ENCODE measurements around the gene CHST6.

CHST6 gene

GRCh38 chr16:75494184-75494583, 1.1 kb downstream of the CHST6 start:
- no peak for TF ChIP-seq CTCF (IDR thresholded peaks at IDR 0.05; ENCODE audit: control insufficient read depth, insufficient read depth, low read depth, low read length, missing control alignments)
- H3K4me3 ChIP-seq (ENCODE audit: control insufficient read depth, low read depth, low read length), result no peak overlapping the region
- DNase-seq (ENCODE audit: low read depth), result no peak

DNA sequence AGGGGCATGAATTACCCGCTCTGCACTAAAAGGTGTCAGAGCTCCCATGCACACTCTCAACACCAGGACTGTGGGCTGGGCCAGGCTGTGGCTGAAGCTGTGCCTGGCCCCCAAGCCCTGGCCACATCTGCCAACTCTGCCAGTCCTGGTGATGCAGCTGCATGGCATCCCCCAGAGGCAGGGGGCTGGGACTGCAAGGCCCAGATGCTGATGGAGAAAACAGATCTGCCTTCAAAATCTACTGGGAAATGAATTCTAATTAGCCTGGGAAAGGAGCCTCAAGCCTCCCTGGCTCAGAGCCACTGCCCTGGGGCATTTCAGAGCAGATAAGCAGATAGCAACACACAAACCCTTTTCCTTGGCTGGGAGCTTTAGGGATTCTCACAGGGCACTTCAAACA, 3.4 kb downstream of the CHST6 start:
- no peak for DNase-seq (ENCODE audit: low read depth)
- H3K4me3 ChIP-seq (ENCODE audit: control insufficient read depth, low read depth, low read length), result no peak overlapping the region
- TF ChIP-seq CTCF (IDR thresholded peaks at IDR 0.05; ENCODE audit: control insufficient read depth, insufficient read depth, low read depth, low read length, missing control alignments), result peak; percentile 29

- no peak overlapping the region for H3K4me3 ChIP-seq (ENCODE audit: control insufficient read depth, low read depth, low read length)
- no peak for TF ChIP-seq CTCF (IDR thresholded peaks at IDR 0.05; ENCODE audit: control insufficient read depth, insufficient read depth, low read depth, low read length, missing control alignments)
- no peak for DNase-seq (ENCODE audit: low read depth)
These were observed 6.9 kb downstream of the CHST6 start for GRCh38 chr16:75488322-75488721.

DNA sequence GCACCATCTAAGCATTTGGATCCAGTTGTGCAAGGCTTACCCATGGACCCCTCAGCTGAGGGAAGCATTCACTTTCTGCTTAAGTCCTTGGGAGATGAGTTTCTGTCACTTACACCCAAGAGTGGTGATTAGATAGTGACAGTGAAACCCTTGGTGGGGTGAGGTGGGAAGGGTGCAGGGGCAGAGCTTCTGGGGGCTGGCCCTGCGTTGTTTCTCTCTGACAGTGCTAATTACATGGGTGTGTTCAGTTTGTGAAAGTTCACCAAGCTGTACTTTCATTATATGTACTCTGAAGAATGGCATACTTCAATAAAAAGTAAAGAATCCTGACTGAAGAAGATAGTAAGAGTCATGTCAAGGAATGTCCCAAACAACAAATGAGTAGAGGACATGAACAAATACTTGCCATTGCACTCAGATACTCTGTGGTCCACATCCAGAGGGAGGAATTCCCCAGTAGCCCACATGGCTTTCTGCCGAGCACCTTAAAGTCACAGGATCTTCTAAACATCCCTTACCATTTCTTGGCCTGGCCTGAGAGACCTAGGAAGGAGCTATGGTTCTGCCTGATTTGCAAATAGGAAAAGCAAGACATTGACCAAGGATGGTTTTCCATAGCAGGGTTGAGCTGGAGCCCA, 8.4 kb downstream of the CHST6 start:
- TF ChIP-seq CTCF (IDR thresholded peaks at IDR 0.05; ENCODE audit: control insufficient read depth, insufficient read depth, low read depth, low read length, missing control alignments), result no peak
- no peak overlapping the region for H3K4me3 ChIP-seq (ENCODE audit: control insufficient read depth, low read depth, low read length)
- no peak for DNase-seq (ENCODE audit: low read depth)

DNA sequence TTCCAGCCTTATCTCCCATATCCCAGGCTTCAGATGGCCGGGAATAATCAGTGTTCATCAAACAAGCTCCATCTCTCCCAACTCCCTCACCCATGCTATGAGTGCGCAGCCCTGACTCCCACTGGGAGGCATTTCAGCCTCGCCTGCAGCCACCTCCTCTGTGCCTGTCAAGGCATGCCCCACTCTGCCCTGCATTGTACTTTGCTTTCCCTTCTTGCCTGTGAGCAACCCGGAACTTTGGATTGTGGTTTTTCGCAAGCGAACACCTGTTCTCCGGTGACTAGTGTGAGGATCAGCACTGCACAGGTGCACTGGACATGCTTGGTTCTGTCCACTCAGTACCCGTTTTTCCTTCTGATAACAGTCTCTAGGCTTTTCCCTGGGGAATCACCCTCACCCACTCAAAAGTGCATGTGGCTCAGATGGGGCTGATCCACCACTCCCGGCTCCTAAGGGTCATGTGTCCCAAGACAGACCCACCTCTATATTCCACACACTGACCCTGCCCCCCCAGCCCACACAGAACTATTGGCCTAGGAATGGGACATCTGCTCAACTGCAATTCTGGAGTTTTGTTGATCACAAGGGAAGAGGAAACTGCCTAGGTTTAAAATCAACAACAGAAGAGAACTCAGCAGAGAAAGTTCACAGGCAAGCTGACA, 9.1 kb downstream of the CHST6 start:
- no peak for DNase-seq (ENCODE audit: low read depth)
- no peak for TF ChIP-seq CTCF (IDR thresholded peaks at IDR 0.05; ENCODE audit: control insufficient read depth, insufficient read depth, low read depth, low read length, missing control alignments)
- no peak overlapping the region for H3K4me3 ChIP-seq (ENCODE audit: control insufficient read depth, low read depth, low read length)

GRCh38 chr16:75485230-75486013, 9.8 kb downstream of the CHST6 start:
- TF ChIP-seq CTCF (IDR thresholded peaks at IDR 0.05; ENCODE audit: control insufficient read depth, insufficient read depth, low read depth, low read length, missing control alignments), result no peak
- H3K4me3 ChIP-seq (ENCODE audit: control insufficient read depth, low read depth, low read length), result no peak overlapping the region
- DNase-seq (ENCODE audit: low read depth), result no peak

Measured in AG09309 (cell line).